Smooth muscle cell (in vitro differentiated cells): ENCODE results near the gene SLC24A4. TPM values are rescaled to one million over a fixed set of nuclear protein-coding genes. Genes with fewer than 3 reads are reported as not detected.

Experiments used
- DNase-seq: peaks from one replicate; lab custom pipeline; 2025; ENCODE audit not compliant: unreplicated experiment; lab: John Stamatoyannopoulos, UW
- H2AFZ ChIP-seq: fragments of 200-600 bp; sonication (generic); 2 replicates; pipeline ENCODE4 v1.6.0; 2016; ENCODE audit warnings: antibody characterized with exemption, low read depth, mild to moderate bottlenecking
- H3F3A ChIP-seq: fragments of 200-600 bp; sonication (generic); 2 replicates; pipeline ENCODE4 v1.6.0; 2017; ENCODE audit warnings: antibody characterized with exemption, low read depth
- H3K27ac ChIP-seq: fragments of 200-600 bp; sonication (generic); 2 replicates; pipeline ENCODE4 v1.5.1; 2016; ENCODE audit warnings: low read depth, mild to moderate bottlenecking
- H3K27me3 ChIP-seq: fragments of 200-600 bp; sonication (generic); 2 replicates; pipeline ENCODE4 v1.6.1; 2016; ENCODE audit warnings: low read depth, mild to moderate bottlenecking
- H3K36me3 ChIP-seq: fragments of 200-600 bp; sonication (generic); 2 replicates; pipeline ENCODE4 v1.5.1; 2016; ENCODE audit warnings: low read depth
- H3K4me1 ChIP-seq: fragments of 200-600 bp; sonication (generic); 2 replicates; pipeline ENCODE4 v1.5.1; 2016; ENCODE audit warnings: low read depth
- H3K4me2 ChIP-seq: fragments of 200-600 bp; sonication (generic); 2 replicates; pipeline ENCODE4 v1.6.0; 2016; ENCODE audit warnings: mild to moderate bottlenecking
- H3K4me3 ChIP-seq: fragments of 200-600 bp; sonication (generic); 2 replicates; pipeline ENCODE4 v1.5.1; 2016; ENCODE audit warnings: mild to moderate bottlenecking
- H3K79me2 ChIP-seq: fragments of 200-600 bp; sonication (generic); 2 replicates; pipeline ENCODE4 v1.6.0; 2016; ENCODE audit warnings: low read depth, mild to moderate bottlenecking
- H3K9ac ChIP-seq: fragments of 200-600 bp; sonication (generic); 2 replicates; pipeline ENCODE4 v1.6.0; 2016; ENCODE audit warnings: low read depth
- H3K9me3 ChIP-seq: fragments of 200-600 bp; sonication (generic); replicated peaks from 2 replicates; pipeline ENCODE4 v1.5.1; 2016; ENCODE audit warnings: low read depth
- H4K20me1 ChIP-seq: fragments of 200-600 bp; sonication (generic); 2 replicates; pipeline ENCODE4 v1.6.0; 2016; ENCODE audit warnings: low read depth
- CTCF ChIP-seq: fragments of 200-600 bp; sonication (generic); IDR thresholded peaks from 2 replicates; pipeline ENCODE4 v1.5.1; 2017; ENCODE audit warnings: borderline replicate concordance, mild to moderate bottlenecking, antibody characterized with exemption; ENCODE audit not compliant: insufficient read depth, poor library complexity, severe bottlenecking
- WGBS: methylation state at CpG from one replicate; pipeline ENCODE4 v1.1.7; 2016; ENCODE audit warnings: low lambda C conversion rate; 5-methylcytosine and 5-hydroxymethylcytosine counted together
- polyA plus RNA-seq: library from polyadenylated mRNA; unstranded; fragments of >200 nt; fragmentation: Nextera tagmentation; extraction: Ambion mirVana; gene quantifications from 2 replicates; pipeline ENCODE4 v1.2.1, GENCODE V29; 2016
- total RNA-seq: library from RNA; depleted of rRNA; stranded (reverse); fragments of >200 nt; gene quantifications from 2 replicates; pipeline ENCODE4 v1.2.3, GENCODE V29; 2014

SLC24A4 gene
- total and polyA plus RNA-seq, 2 experiments from 2014 or later = 0.58 TPM; not detected in 1

DNA sequence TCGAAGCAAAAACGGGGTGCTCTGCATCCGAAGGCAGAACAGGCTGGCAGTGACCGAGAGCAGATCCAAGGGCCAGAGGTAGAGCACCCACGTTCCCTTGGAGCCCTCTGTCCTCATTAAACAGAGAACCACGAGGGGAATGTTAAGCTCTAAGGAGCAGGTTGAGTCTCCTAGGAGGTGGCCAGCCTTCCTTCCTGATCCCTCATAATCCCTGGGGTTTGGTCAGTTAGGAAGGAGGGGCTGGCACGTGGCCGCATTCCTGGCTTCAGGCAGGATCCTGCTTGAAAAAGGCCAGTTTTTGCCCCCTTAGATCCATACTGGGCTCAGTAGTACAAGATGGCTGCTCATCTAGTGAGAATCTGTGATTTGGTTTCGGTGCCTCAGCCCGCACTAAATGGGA lies 57.2 kb downstream of the SLC24A4 start:
- Histone ChIP-seq H3K9me3 (no peaks in the 10 kb centered on the region), H3K9ac (no peak overlapping the region), H3K27ac (no peak overlapping the region), H3K27me3 (no peaks in the 10 kb centered on the region), H2AFZ (no peak overlapping the region), H3K4me2 (no peak overlapping the region), H3K36me3 (no peaks in the 10 kb centered on the region), H4K20me1 (no peaks in the 10 kb centered on the region), H3K4me3 (no peak overlapping the region), H3K4me1 (no peaks in the 10 kb centered on the region), H3F3A (no peaks in the 10 kb centered on the region), H3K79me2 (no peaks in the 10 kb centered on the region)
- no peak for TF ChIP-seq CTCF
- WGBS = 90% methylated on average over 10 of the region's 10 CpGs
- no peak for DNase-seq

DNA sequence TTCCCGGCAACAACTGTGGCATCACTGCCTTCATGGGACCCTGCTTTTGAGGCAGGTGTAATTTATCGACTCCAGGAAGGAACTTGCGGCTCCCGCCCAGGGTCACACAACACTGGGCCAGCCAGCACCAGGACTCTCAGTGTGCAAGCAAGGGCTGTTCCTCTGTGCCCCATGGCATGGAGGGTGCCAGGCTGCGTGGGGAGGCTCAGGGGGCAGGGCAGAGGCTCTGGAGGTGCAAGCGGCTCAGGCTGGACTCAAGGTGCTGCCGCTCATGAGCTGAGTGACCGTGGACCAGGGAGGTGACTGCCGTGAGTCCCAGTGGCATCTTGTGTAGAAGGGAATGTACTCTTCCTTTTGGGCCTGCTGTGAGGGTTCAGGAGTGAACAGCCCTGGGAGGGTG lies 57.6 kb downstream of the SLC24A4 start:
- TF ChIP-seq CTCF = no peak

DNA sequence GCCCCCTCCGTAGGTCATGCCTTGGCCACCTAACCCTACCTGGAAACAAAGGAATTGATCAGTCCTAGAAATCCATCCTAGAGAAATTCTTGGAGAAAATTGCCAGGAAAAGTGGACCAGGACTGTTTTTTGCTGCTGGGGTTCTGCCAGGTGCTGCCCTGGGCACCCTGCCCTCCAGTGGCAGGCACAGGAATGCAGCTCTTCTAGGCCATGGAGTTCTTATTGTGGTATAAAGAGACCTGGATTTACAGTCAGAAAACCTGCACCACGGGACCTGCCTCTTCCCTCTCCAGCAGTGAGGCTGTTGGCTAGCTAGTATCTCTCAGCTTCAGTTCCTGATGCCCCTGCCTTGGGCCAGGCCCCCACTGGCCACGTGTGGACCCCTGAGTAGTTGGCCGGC lies 59.7 kb downstream of the SLC24A4 start:
- no peak for DNase-seq
- H3K4me1 ChIP-seq = no peaks in the 10 kb centered on the region
- whole genome bisulfite sequencing = 91% methylated on average over 4 of the region's 4 CpGs

More for the DNA sequence above, 57.6 kb downstream of the SLC24A4 start:
- H3K27me3 ChIP-seq = no peaks in the 10 kb centered on the region
- no peaks in the 10 kb centered on the region for H3F3A ChIP-seq
- no peaks in the 10 kb centered on the region for H3K79me2 ChIP-seq
- H4K20me1 ChIP-seq = no peaks in the 10 kb centered on the region
- no peak overlapping the region for H3K9ac ChIP-seq
- no peaks in the 10 kb centered on the region for H3K36me3 ChIP-seq
- 93% methylated on average over 9 of the region's 9 CpGs for WGBS
- H3K9me3 ChIP-seq = no peaks in the 10 kb centered on the region
- DNase-seq = no peak
- H3K4me3 ChIP-seq = no peak overlapping the region
- H3K27ac ChIP-seq = no peak overlapping the region
- H2AFZ ChIP-seq = no peak overlapping the region
- H3K4me2 ChIP-seq = no peak overlapping the region
- H3K4me1 ChIP-seq = no peaks in the 10 kb centered on the region

More for the DNA sequence above, 59.7 kb downstream of the SLC24A4 start:
- Histone ChIP-seq H3K27me3 (no peaks in the 10 kb centered on the region), H3K36me3 (no peaks in the 10 kb centered on the region), H3K4me3 (no peak overlapping the region), H4K20me1 (no peaks in the 10 kb centered on the region), H3K9me3 (no peaks in the 10 kb centered on the region), H3K27ac (no peak overlapping the region), H3K9ac (no peak overlapping the region), H3K4me2 (no peak overlapping the region), H3F3A (no peaks in the 10 kb centered on the region), H2AFZ (no peak overlapping the region), H3K79me2 (no peaks in the 10 kb centered on the region)
- TF ChIP-seq CTCF = no peak
